ENCODE measurements around the gene NCOA7.

DNA sequence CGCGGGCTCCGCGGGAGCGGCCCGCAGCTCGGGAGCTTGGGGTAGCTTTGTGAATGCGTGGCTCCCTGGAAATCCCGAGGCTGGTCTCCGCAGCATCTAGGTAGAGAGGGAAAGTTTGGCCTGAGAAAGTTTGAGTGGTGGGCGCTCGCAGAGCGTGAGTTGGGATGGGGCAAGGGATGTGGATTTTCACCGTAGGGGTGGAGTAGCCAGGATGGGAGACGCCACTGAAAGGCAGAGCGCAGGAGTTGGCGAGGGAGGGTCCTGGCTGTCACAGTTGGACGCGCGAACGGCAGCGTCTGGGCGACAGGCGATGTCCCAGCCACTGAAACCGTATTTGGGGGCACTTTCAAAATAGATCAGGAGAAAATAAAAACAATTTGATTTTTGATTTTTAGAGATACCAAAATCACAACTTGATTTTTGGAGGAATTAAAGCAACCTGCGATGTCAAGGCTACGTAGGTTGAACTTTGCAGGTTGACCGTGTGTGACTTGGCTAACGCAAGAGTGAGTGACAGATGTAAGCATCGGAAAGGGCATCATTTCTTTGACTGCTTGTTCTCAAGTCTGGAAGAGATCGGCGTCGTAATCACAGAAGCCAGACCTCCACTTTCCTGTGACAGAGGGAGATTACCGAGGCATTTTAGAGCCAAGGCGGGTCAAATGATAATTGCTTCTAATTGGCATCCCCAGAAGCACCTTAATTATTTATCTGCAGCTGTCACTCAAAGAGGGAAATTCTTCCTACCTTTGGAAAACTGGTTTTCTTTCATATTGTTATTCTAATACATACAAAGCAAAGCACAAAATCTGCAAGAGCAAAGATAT is 40.7 kb upstream of the NCOA7 start:
- TF ChIP-seq, protein P1, sequence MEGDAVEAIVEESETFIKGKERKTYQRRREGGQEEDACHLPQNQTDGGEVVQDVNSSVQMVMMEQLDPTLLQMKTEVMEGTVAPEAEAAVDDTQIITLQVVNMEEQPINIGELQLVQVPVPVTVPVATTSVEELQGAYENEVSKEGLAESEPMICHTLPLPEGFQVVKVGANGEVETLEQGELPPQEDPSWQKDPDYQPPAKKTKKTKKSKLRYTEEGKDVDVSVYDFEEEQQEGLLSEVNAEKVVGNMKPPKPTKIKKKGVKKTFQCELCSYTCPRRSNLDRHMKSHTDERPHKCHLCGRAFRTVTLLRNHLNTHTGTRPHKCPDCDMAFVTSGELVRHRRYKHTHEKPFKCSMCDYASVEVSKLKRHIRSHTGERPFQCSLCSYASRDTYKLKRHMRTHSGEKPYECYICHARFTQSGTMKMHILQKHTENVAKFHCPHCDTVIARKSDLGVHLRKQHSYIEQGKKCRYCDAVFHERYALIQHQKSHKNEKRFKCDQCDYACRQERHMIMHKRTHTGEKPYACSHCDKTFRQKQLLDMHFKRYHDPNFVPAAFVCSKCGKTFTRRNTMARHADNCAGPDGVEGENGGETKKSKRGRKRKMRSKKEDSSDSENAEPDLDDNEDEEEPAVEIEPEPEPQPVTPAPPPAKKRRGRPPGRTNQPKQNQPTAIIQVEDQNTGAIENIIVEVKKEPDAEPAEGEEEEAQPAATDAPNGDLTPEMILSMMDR (IDR thresholded peaks at IDR 0.05): no peak
- TF ChIP-seq ZFX (IDR thresholded peaks at IDR 0.05; ENCODE audit: borderline replicate concordance): no peak

Measured in 22Rv1 (cell line).